WTC11 (cell line): ENCODE data around the gene BRINP1.

ENCODE experiments used
- CBFB ChIP-seq: sonication (generic); formaldehyde crosslinking; IDR thresholded peaks from 2 replicates; pipeline ENCODE4 v1.8.1; 2022; ENCODE audit warnings: mild to moderate bottlenecking, low read depth, missing genetic modification reagents
- CREB1 ChIP-seq: sonication (generic); formaldehyde crosslinking; IDR thresholded peaks from 2 replicates; pipeline ENCODE4 v1.8.0; 2023; ENCODE audit warnings: mild to moderate bottlenecking, missing genetic modification reagents
- E2F1 ChIP-seq: sonication (generic); formaldehyde crosslinking; IDR thresholded peaks from 2 replicates; pipeline ENCODE4 v1.8.0; 2022; ENCODE audit warnings: mild to moderate bottlenecking, missing genetic modification reagents
- E2F5 ChIP-seq: sonication (generic); formaldehyde crosslinking; IDR thresholded peaks from 2 replicates; pipeline ENCODE4 v1.8.1; 2022; ENCODE audit warnings: mild to moderate bottlenecking, moderate library complexity, missing genetic modification reagents
- FOXJ3 ChIP-seq: sonication (generic); formaldehyde crosslinking; IDR thresholded peaks from 2 replicates; pipeline ENCODE4 v1.9.0; 2021; ENCODE audit warnings: missing genetic modification reagents, mild to moderate bottlenecking, borderline replicate concordance
- FOXK1 ChIP-seq: sonication (generic); formaldehyde crosslinking; IDR thresholded peaks from 2 replicates; pipeline ENCODE4 v1.8.0; 2022; ENCODE audit warnings: mild to moderate bottlenecking, moderate library complexity, missing genetic modification reagents
- JAZF1 ChIP-seq: fragments of 250-450 bp; sonication (Bioruptor Pico); IDR thresholded peaks from 2 replicates; pipeline ENCODE4 v1.9.0; 2021; ENCODE audit warnings: moderate library complexity, mild to moderate bottlenecking, inconsistent platforms
- JUN ChIP-seq: sonication (generic); formaldehyde crosslinking; IDR thresholded peaks from 2 replicates; pipeline ENCODE4 v1.8.0; 2023; ENCODE audit warnings: mild to moderate bottlenecking, missing genetic modification reagents
- KAT7 ChIP-seq: sonication (generic); formaldehyde crosslinking; IDR thresholded peaks from 2 replicates; pipeline ENCODE4 v1.8.1; 2023; ENCODE audit warnings: missing genetic modification reagents, mild to moderate bottlenecking, borderline replicate concordance
- MAX ChIP-seq: sonication (generic); formaldehyde crosslinking; IDR thresholded peaks from 2 replicates; pipeline ENCODE4 v1.8.0; 2022; ENCODE audit warnings: mild to moderate bottlenecking, missing genetic modification reagents
- TP53 ChIP-seq: sonication (generic); formaldehyde crosslinking; IDR thresholded peaks from 2 replicates; pipeline ENCODE4 v1.8.1; 2023; ENCODE audit warnings: mild to moderate bottlenecking, missing genetic modification reagents
- TF ChIP-seq, protein P1 (sequence below): fragments of 200-600 bp; IDR thresholded peaks from 2 replicates; pipeline ENCODE4 v1.8.0; 2022; ENCODE audit warnings: antibody characterized with exemption
- TF ChIP-seq, protein P2 (sequence below): fragments of 250-450 bp; sonication (Bioruptor Pico); IDR thresholded peaks from 2 replicates; pipeline ENCODE4 v1.9.0; 2021; ENCODE audit warnings: mild to moderate bottlenecking

- TF ChIP-seq E2F5 (CRISPR knock-in tag) (no peak), TP53 (no peak), JAZF1 (CRISPR knock-in tag) (no peak), E2F1 (no peak), JUN (CRISPR knock-in tag) (no peak), MAX (CRISPR knock-in tag) (no peak), FOXJ3 (CRISPR knock-in tag) (no peak), KAT7 (CRISPR knock-in tag) (no peak), CREB1 (CRISPR knock-in tag) (no peak), CBFB (CRISPR knock-in tag) (no peak), FOXK1 (no peak)
- TF ChIP-seq, protein P1, sequence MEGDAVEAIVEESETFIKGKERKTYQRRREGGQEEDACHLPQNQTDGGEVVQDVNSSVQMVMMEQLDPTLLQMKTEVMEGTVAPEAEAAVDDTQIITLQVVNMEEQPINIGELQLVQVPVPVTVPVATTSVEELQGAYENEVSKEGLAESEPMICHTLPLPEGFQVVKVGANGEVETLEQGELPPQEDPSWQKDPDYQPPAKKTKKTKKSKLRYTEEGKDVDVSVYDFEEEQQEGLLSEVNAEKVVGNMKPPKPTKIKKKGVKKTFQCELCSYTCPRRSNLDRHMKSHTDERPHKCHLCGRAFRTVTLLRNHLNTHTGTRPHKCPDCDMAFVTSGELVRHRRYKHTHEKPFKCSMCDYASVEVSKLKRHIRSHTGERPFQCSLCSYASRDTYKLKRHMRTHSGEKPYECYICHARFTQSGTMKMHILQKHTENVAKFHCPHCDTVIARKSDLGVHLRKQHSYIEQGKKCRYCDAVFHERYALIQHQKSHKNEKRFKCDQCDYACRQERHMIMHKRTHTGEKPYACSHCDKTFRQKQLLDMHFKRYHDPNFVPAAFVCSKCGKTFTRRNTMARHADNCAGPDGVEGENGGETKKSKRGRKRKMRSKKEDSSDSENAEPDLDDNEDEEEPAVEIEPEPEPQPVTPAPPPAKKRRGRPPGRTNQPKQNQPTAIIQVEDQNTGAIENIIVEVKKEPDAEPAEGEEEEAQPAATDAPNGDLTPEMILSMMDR: no peak
- TF ChIP-seq, protein P2, sequence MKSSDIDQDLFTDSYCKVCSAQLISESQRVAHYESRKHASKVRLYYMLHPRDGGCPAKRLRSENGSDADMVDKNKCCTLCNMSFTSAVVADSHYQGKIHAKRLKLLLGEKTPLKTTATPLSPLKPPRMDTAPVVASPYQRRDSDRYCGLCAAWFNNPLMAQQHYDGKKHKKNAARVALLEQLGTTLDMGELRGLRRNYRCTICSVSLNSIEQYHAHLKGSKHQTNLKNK (CRISPR knock-in tag): no peak
Measured at GRCh38 chr9:119304555-119304954, 64.7 kb downstream of the BRINP1 start.
